GM21737 (cell line): ENCODE data around the gene CXorf49.
"Not testable (repeated sequence)": the region's sequence is repeated elsewhere in the genome, so short reads cannot be mapped to it uniquely, and the experiment has no call there.

ENCODE experiments used
- ATAC-seq: cut with Tn5 transposase; IDR thresholded peaks from one replicate; pipeline ENCODE4 v1.9.1; 2021; ENCODE audit warnings: mild to moderate bottlenecking, moderate library complexity; ENCODE audit not compliant: unreplicated experiment

Gene CXorf49

DNA sequence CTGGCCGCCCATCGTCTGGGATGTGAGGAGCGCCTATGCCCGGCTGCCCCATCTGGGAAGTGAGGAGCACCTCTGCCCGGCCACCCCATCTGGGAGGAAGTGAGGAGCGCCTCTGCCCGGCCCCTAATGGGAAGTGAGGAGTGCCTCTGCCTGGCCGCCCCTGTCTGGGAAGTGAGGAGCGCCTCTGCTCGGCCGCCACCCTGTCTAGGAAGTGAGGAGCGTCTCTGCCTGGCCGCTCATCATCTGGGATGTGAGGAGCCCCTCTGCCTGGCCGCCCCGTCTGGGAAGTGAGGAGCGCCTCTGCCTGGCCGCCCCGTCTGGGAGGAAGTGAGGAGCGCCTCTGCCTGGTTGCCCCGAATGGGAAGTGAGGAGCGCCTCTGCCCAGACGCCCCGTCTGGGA is 42.4 kb downstream of the CXorf49 start:
- not testable (repeated sequence) for ATAC-seq

GRCh38 chrX:71671938-71672337 is 46.1 kb downstream of the CXorf49 start:
- ATAC-seq, result no peak

DNA sequence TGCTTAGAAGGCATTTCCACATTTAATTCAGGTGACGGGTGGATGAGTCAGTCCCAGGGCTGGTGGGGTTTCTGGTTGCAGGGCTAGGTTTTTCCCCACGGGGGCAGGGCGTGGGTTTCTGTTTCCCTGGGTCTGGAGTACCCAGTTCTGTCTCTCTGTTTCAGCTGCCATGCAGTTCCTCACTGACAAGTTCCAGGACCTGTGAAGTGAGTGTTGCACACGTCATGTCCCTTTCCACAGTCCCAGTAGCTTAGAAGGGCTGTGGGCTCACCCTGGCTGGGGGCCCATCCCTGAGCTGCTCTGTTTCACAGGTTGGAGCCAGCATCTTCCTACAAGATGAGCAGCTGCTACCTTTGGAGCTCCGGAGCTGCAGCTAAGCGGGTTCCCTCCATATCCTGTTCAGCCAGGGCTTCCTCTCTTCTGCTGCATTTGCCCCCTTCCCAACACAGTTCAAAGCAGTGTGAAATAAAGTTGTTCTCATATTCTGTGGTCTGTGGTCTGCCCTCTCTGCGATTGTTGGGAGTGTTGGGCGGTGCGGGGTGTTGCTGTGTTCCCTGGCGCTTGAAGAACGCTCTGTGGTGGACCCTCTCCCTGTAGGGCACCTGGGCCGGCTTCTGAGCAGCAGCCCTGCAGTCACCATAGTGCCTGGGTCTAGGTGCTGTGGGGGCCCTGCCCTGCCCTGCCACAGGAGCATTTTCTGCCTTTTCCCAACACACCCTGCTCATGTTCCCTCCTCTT is 46.9 kb downstream of the CXorf49 start:
- no peak for ATAC-seq

GRCh38 chrX:71669947-71670346 is 48.1 kb downstream of the CXorf49 start:
- not testable (repeated sequence) for ATAC-seq

- no peak for ATAC-seq
These were observed 48.6 kb downstream of the CXorf49 start for GRCh38 chrX:71669492-71669891.

DNA sequence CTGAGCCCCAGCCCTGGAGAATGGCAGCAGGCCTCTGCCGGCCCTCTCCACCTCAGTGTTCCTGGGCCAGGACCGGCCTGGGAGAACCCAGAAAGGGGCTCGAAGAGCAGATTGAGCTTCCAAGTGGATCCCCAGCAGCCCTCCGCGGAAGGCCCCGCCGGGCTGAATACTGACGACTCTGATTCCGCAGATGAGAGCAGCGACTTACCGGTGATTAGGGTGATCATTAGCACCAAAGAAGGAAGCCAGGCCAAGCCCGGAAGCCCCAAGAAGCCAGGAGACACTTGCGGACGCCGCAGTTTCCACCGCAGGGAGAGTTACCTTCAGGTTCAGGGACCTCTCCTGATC is 49.9 kb downstream of the CXorf49 start:
- no peak for ATAC-seq

DNA sequence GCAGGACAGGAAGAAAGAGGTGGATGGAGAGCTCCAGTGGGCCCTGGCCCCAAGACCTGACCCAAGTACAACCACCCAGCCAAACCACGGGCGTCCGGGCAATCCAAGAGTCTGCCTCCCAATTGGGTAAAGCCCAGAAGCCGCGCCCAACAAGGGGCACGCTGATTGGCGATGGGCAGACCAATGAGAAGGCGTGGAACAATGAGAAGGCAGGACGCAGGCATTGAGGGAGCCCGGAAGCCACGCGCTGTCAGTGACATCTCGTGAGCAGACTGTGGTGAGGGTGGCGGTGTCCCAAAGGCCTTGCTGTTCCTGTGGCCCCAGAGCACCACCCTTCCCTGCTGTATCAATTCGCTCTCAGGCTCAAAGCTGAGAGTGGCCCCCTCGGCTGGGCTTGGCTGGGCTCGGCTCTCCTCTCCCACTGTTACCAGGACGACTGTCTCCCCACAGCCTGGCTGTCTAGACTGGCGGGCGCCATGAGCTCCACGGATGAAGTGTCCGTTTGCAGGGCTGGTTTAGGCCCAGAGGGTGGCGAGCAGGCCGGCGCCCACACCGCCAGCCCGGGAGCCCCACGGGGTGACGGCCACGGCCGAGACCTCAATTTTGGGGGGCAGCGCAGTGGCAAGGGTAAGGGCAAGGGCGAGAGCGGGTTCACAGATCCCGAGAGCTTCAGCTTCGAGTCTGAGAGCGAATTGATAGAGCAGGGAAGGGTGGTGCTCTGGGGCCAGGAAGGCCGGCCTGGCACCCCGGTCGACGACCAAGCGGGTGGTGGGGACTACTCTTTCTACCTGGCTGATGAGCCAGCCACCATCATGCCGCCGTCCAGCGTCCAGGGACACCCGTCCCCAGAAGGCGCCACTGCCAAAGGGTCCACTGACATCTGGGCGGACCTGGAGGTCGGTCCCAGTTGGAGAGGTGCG is 50.5 kb downstream of the CXorf49 start, which contains the start of gene LOC101059915:
LOC101059915 (plus strand) TSS at position 219 of the 920 bp plus-strand sequence.
- ATAC-seq, result no peak

DNA sequence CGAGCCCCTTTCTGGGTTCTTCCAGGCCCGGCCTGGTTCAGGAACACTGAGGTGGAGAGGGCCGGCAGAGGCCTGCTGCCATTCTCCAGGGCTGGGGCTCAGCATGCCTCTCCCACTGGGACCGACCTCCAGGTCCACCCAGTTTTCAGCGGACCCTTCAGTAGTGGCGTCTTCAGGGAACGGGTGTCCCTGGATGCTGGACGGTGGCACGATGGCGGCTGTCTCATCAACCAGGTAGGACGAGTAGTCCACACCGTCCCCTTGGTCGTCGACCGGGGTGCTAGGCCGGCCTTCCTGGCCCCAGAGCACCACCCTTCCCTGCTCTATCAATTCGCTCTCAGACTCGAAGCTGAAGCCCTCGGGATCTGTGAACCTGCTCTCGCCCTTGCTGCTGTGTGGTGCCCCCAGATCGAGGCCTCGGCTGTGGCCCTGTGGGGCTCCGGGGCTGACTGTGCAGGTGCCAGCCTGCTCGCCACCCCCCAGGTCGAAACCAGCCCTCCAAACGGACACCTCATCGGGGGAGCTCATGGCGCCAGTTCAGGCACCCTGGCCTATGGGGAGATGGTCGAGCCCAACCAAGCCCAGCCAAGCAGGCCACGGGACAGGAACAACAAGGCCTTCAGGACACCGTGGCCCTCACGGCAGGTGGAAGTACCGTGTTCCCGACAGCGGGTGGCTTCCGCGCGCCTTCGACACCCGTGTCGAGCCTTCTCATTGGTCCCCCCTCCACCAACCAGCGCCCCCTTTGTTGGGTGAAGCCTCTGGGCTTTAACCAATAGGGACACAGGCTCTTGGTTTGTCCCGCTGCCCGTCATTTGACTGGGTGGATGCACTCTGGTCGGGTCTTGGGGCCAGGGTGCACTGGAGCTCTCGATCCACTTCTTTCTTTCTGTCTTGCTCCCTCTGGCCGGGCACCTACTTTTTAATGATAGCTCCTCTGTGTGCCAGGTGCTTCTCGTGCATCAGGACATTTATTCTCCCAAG is 51.6 kb downstream of the CXorf49 start:
- ATAC-seq, result no peak

- ATAC-seq, result no peak
These were observed 52.3 kb downstream of the CXorf49 start for GRCh38 chrX:71665747-71666146.

DNA sequence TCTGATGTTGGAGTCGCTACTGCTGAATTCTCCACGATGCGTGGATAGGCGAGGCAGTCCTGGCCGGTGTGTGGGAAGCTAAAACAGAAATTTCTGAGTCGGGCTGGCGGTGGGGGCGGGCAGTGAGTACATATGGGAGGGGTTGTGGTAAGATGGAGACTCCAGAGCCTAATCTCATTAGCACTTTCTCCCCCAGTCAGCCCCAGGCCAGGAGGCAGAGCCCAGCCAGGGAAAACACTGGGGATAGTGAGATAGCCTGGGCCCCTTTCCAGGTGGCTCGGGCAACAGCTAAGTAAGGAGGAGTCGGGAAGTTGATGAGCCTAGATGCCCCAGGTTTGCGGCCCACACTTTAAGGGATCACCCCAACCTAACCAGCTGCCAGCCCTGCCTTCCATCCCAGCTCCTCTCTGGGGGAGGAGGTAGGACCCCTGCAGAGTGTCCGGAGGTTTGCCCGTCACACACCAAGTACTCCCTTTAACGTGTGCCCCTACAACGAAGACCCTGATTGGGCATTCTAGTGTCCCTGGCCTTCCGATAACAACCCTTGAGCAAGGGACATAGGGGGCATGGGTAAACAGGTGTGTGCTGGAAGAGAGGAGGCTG is 53.1 kb downstream of the CXorf49 start:
- ATAC-seq, result no peak
